ENCODE data around the gene MTCL3.

Gene MTCL3

GRCh38 chr6:127510876-127511275 lies 8.3 kb downstream of the MTCL3 start:
- TF ChIP-seq CTCF (IDR thresholded peaks at IDR 0.05; ENCODE audit: unreplicated experiment): no peak
- Mint-ChIP-seq H3K36me3 (ENCODE audit: insufficient read depth) (no peaks in the 10 kb centered on the region), H3K9me3 (ENCODE audit: low read depth) (no peaks in the 10 kb centered on the region), H3K27ac (no peak overlapping the region), H3K4me1 (ENCODE audit: low read depth) (peaks cover 8% of the 10 kb centered on the region), H3K27me3 (peaks cover 32% of the 10 kb centered on the region), H3K4me3 (ENCODE audit: low read depth) (no peak overlapping the region)
- no peak for DNase-seq (ENCODE audit: low spot score, unreplicated experiment)

- no peak overlapping the region for H3K4me3 Mint-ChIP-seq (ENCODE audit: low read depth)
- no peak overlapping the region for H3K27ac Mint-ChIP-seq
- H3K9me3 Mint-ChIP-seq (ENCODE audit: low read depth): no peaks in the 10 kb centered on the region
- no peak for DNase-seq (ENCODE audit: low spot score, unreplicated experiment)
- no peak for TF ChIP-seq CTCF (IDR thresholded peaks at IDR 0.05; ENCODE audit: unreplicated experiment)
- no peaks in the 10 kb centered on the region for H3K36me3 Mint-ChIP-seq (ENCODE audit: insufficient read depth)
- no peaks in the 10 kb centered on the region for H3K4me1 Mint-ChIP-seq (ENCODE audit: low read depth)
- no peaks in the 10 kb centered on the region for H3K27me3 Mint-ChIP-seq
Measured at GRCh38 chr6:127506894-127507293, 12.2 kb downstream of the MTCL3 start.

- no peaks in the 10 kb centered on the region for H3K27me3 Mint-ChIP-seq
- H3K4me3 Mint-ChIP-seq (ENCODE audit: low read depth): no peak overlapping the region
- DNase-seq (ENCODE audit: low spot score, unreplicated experiment): no peak
- TF ChIP-seq CTCF (IDR thresholded peaks at IDR 0.05; ENCODE audit: unreplicated experiment): no peak
- H3K27ac Mint-ChIP-seq: no peak overlapping the region
- no peaks in the 10 kb centered on the region for H3K4me1 Mint-ChIP-seq (ENCODE audit: low read depth)
- no peaks in the 10 kb centered on the region for H3K36me3 Mint-ChIP-seq (ENCODE audit: insufficient read depth)
- H3K9me3 Mint-ChIP-seq (ENCODE audit: low read depth): no peaks in the 10 kb centered on the region
Measured at GRCh38 chr6:127503022-127503421, 16.1 kb downstream of the MTCL3 start.

- Mint-ChIP-seq H3K9me3 (ENCODE audit: low read depth) (no peaks in the 10 kb centered on the region), H3K36me3 (ENCODE audit: insufficient read depth) (no peaks in the 10 kb centered on the region), H3K4me1 (ENCODE audit: low read depth) (no peaks in the 10 kb centered on the region), H3K4me3 (ENCODE audit: low read depth) (no peak overlapping the region), H3K27ac (no peak overlapping the region), H3K27me3 (no peaks in the 10 kb centered on the region)
- DNase-seq (ENCODE audit: low spot score, unreplicated experiment): no peak
- no peak for TF ChIP-seq CTCF (IDR thresholded peaks at IDR 0.05; ENCODE audit: unreplicated experiment)
Measured at GRCh38 chr6:127497410-127497809, 21.7 kb downstream of the MTCL3 start.

GRCh38 chr6:127496471-127496870 lies 22.7 kb downstream of the MTCL3 start:
- H3K27me3 Mint-ChIP-seq: no peaks in the 10 kb centered on the region
- H3K36me3 Mint-ChIP-seq (ENCODE audit: insufficient read depth): no peaks in the 10 kb centered on the region
- DNase-seq (ENCODE audit: low spot score, unreplicated experiment): no peak
- H3K27ac Mint-ChIP-seq: no peak overlapping the region
- no peaks in the 10 kb centered on the region for H3K9me3 Mint-ChIP-seq (ENCODE audit: low read depth)
- no peak overlapping the region for H3K4me3 Mint-ChIP-seq (ENCODE audit: low read depth)
- H3K4me1 Mint-ChIP-seq (ENCODE audit: low read depth): no peaks in the 10 kb centered on the region
- no peak for TF ChIP-seq CTCF (IDR thresholded peaks at IDR 0.05; ENCODE audit: unreplicated experiment)
